GM10266 (cell line): ENCODE results near the gene RFTN1.

Experiments
- DNase-seq: peaks from one replicate; pipeline ENCODE4 v3.0.0; 2012; ENCODE audit errors: extremely low spot score
- TF ChIP-seq, protein P1 (sequence below): IDR thresholded peaks from 2 replicates; pipeline ENCODE4 v1.5.1; 2012; ENCODE audit warnings: mild to moderate bottlenecking, low read depth; ENCODE audit not compliant: control insufficient read depth, insufficient read depth; ENCODE audit errors: missing control alignments

The RFTN1 gene

DNA sequence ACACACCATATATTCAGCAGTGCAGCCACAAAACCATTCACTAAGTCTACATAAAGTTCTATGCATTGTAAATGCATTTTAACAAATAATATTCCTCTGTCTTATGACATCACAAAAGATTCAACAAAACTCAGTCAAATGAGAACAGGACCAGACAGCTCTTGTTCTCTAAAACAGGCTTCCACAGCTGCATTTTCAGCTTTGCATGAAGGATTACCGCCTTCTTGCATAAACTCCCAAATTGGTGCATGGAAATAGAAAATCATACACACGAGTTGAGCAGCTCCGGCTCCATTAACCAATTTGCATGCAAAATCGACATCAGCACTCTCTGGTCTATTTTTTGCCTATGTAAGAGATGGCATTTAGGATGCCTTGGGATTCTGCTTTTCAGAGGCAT is 66.4 kb downstream of the RFTN1 start:
- no peak for DNase-seq
- TF ChIP-seq, protein P1, sequence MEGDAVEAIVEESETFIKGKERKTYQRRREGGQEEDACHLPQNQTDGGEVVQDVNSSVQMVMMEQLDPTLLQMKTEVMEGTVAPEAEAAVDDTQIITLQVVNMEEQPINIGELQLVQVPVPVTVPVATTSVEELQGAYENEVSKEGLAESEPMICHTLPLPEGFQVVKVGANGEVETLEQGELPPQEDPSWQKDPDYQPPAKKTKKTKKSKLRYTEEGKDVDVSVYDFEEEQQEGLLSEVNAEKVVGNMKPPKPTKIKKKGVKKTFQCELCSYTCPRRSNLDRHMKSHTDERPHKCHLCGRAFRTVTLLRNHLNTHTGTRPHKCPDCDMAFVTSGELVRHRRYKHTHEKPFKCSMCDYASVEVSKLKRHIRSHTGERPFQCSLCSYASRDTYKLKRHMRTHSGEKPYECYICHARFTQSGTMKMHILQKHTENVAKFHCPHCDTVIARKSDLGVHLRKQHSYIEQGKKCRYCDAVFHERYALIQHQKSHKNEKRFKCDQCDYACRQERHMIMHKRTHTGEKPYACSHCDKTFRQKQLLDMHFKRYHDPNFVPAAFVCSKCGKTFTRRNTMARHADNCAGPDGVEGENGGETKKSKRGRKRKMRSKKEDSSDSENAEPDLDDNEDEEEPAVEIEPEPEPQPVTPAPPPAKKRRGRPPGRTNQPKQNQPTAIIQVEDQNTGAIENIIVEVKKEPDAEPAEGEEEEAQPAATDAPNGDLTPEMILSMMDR: no peak

DNA sequence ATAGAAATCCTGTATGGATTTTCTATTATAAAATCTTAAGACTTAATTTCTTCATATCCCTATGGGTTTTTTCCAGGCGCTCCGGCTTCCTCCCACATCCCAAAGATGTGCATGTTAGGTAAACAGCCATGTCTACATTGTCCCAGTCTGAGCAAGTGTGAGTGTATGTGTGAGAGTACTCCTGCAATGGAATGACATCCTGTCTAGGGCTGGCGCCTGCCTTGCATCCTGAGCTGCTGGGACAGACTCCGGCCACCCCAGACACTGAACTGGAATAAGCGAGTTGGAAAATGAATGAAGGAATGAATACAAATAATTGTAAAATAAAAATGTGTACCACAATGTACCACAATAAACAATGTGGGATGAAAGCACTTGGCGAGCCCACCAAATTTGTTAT is 69.2 kb downstream of the RFTN1 start:
- no peak for DNase-seq
- TF ChIP-seq, protein P1: no peak

DNA sequence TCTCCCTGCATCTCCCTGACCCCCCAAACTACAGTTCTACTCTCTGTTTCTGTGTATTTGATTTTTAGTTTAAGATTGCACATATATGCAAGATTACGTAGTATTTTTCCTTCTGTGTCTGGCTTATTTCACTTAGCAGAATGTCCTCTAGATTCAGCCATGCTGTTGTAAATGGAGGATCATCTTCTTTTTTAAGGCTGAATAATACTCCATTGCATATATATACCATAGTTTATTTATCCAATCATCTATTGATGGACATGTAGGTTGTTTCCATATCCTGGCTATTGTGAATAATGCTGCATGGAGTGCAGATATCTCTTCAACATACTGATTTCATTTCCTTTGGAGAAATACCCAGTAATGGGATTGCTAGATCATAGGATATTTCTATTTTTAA is 70.8 kb downstream of the RFTN1 start:
- DNase-seq: no peak
- TF ChIP-seq, protein P1: no peak

DNA sequence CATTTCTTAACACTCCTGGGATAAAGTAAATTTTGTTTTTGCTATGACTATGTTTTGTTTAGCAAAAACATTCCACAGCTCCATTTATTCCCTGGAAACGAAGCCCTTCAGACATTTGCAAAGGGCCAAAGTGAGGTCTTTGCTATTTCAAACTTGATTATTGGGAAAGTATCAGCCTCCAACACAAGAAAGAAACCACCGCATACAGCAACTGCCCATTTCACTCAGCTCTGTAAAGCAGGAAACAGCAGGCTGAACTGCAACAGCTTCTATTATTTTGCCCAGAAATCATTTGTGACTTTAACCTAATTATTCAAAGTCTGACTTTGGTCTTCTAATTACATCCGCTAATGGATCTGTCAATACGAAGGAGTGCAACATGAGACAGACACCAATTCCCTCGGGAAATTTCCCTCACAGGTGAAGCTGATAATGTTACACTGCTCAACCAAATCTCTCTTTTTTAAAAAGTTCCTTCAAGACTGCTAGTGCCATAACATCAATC is 72.1 kb downstream of the RFTN1 start:
- TF ChIP-seq, protein P1: no peak

DNA sequence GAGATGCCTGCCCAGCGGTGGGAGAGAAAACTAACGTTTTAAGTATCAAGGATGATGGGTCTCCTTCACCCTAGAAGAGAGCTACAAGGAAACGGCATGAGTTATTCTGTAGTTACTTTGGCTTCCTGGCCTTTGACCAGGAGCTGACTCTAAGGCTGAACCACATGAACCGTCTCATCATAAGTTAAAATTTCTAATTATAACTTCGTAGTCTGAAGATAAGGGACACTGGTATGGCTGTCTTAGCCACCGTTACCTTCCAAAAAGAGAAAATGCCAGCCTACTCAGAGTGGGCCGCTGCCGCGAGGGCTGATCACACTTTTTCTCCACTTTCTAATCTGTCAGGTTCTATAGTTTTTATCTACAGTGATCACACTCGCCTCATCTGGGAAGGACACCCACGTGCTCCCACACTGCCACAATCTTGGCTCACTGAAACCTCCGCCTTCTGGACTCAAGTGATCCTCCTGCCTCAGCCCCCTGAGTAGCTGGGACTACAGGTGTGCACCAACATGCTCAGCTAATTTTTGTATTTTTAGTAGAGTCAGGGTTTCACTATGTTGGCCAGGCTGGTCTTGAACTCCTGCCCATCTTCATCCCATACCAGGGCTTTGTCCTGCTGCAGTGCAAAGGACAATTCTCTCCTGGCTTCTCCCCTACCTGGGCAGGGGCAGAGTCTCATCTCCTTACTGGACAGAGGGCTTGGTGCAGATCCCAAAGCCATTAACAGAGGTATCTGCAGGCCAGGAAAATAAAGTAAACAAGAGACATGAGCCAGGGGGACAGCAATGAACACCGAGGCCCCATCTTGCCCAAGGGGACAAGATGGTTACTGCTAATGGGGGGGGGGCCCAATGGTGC is 73.4 kb downstream of the RFTN1 start:
- TF ChIP-seq, protein P1: no peak
- no peak for DNase-seq

More for the DNA sequence above, 72.1 kb downstream of the RFTN1 start:
- no peak for DNase-seq

DNA sequence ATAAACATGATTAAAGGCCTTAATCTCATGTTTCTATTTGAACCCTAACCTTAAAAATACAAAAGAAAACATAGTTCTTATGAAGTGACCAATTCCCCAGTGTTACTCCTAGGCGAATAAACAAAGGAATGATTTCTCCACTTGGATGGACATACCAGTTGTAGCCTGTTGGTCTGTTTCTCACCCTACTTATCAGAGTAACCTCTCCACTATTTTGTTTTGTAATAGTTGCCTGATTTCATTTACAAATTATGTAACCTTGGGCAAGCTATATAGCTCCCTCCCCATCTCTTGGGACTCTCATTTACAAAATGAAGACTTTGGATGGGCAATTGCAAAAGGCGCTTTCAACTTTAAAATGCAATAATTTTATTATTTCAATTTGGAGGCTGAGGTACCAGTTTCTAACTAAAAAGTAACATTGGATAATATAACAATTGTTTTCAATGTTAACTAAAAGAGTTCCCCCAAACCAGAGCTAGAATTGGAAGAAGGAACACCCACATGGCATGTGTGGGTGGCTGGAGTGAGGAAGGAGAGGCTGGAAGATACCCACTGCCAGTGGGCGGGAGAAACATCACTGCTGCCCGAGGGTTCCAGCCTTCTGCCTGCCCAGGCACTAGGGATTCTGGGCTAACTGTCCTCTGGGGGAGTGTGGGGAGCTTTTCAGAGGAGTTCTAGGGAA is 74.2 kb downstream of the RFTN1 start:
- DNase-seq: no peak
- TF ChIP-seq, protein P1: no peak

DNA sequence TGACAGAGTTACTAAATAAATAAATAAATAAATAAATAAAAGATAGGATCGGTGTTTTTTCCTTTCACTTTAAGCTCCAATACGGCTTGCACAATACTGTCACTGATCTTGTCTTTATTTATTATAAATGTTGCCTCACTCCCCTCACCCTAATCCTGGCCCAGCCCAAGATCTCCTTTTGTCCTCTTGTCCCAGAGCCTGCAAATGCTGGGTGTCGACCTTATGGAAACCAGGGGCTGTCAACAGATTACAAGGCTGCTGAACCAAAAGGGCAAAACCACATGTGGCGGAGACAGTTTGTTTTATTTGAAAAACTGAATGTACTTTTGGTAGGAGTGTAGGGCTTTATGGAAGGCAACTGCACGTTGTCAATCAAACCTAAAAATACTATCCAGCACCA is 75.9 kb downstream of the RFTN1 start:
- no peak for DNase-seq
- TF ChIP-seq, protein P1: no peak
